Tibial artery (tissue), 4 donors: ENCODE data around the gene PTH2.

Source experiments
- DNase-seq, 2 donors: peaks; one replicate each; pipeline ENCODE4 v3.0.0-alpha.2; 2019
- H3K27ac ChIP-seq, 2 donors: fragments of 200-600 bp; sonication (generic) in 1 of 2; 1 replicate in 1 of 2; 2 replicates in 1 of 2; pipeline ENCODE4 v1.5.1; 2018 to 2019; ENCODE audit warnings: mild to moderate bottlenecking in 1 of 2
- H3K27me3 ChIP-seq, 2 donors: fragments of 200-600 bp; sonication (generic) in 1 of 2; one replicate each; pipeline versions ENCODE4 v1.5.1 to v1.6.0; 2016 to 2019
- H3K36me3 ChIP-seq, 3 donors: fragments of 200-600 bp; sonication (generic) in 2 of 3; one replicate each; pipeline ENCODE4 v1.5.1; 2016 to 2019; ENCODE audit warnings: mild to moderate bottlenecking in 2 of 3
- H3K4me1 ChIP-seq, 4 donors: fragments of 200-600 bp; sonication (generic) in 2 of 4; 1 replicate in 3 of 4; 2 replicates in 1 of 4; pipeline ENCODE4 v1.5.1; 2016 to 2019
- H3K4me3 ChIP-seq, 2 donors: fragments of 200-600 bp; sonication (generic) in 1 of 2; 1 replicate in 1 of 2; 2 replicates in 1 of 2; pipeline ENCODE4 v1.5.1; 2018 to 2019; ENCODE audit warnings: mild to moderate bottlenecking in 2 of 2
- H3K9me3 ChIP-seq, 3 donors: fragments of 200-600 bp; sonication (generic) in 1 of 3; one replicate each; pipeline ENCODE4 v1.5.1; 2016 to 2019
- CTCF ChIP-seq, 2 experiments: fragments of 200-600 bp in 1 of 2; fragments of 450-650 bp in 1 of 2; IDR thresholded peaks; one replicate each; pipeline ENCODE4 v1.5.1; 2017 to 2019; ENCODE audit warnings: antibody characterized with exemption in 2 of 2, mild to moderate bottlenecking in 1 of 2, moderate library complexity in 1 of 2
- intact Hi-C: fragments of 100-400 bp; cut with DNase I; formaldehyde crosslinking; loops from one replicate; pipeline ENCODE4 v1.15.0; 2023; ENCODE audit warnings: low total_unique reads

The PTH2 gene

GRCh38 chr19:49432141-49433073, 9.2 kb upstream of the PTH2 start:
- H3K4me3 ChIP-seq, result no peak overlapping the region
- peaks cover 0 to 26% (median 8%) of the 10 kb centered on the region in 4 donors for H3K4me1 ChIP-seq
- no peaks in the 10 kb centered on the region for H3K9me3 ChIP-seq
- DNase-seq, result no peak
- no peaks in the 10 kb centered on the region for H3K36me3 ChIP-seq
- intact Hi-C loops, result loop anchor here (5.0 kb wide), 1 partner anchor 35 kb away; no protein-coding TSS in a partner anchor
- no peak for TF ChIP-seq CTCF (IDR thresholded peaks at IDR 0.05)
- H3K27ac ChIP-seq, result no peak overlapping the region
- H3K27me3 ChIP-seq, result peaks cover 0 to 100% of the 10 kb centered on the region in 2 donors

GRCh38 chr19:49431330-49431749, 8.1 kb upstream of the PTH2 start:
- Histone ChIP-seq H3K4me3 (no peak overlapping the region), H3K27me3 (peaks cover 0 to 100% of the 10 kb centered on the region in 2 donors), H3K27ac (no peak overlapping the region), H3K36me3 (no peaks in the 10 kb centered on the region), H3K4me1 (peaks cover 0 to 24% (median 8%) of the 10 kb centered on the region in 4 donors), H3K9me3 (no peaks in the 10 kb centered on the region)
- DNase-seq, result no peak
- no peak for TF ChIP-seq CTCF (IDR thresholded peaks at IDR 0.05)
- intact Hi-C loops, result loop anchor here (5.0 kb wide), 1 partner anchor 34 kb away; no protein-coding TSS in a partner anchor

- H3K4me1 ChIP-seq, result peaks cover 0 to 22% (median 8%) of the 10 kb centered on the region in 4 donors
- no peak overlapping the region for H3K27ac ChIP-seq
- intact Hi-C loops, result loop anchor here (5.0 kb wide), 1 partner anchor 34 kb away; no protein-coding TSS in a partner anchor
- TF ChIP-seq CTCF (IDR thresholded peaks at IDR 0.05), result no peak
- H3K9me3 ChIP-seq, result no peaks in the 10 kb centered on the region
- no peak overlapping the region for H3K4me3 ChIP-seq
- no peak for DNase-seq
- no peaks in the 10 kb centered on the region for H3K36me3 ChIP-seq
- peaks cover 0 to 100% of the 10 kb centered on the region in 2 donors for H3K27me3 ChIP-seq
Observed at GRCh38 chr19:49430678-49431329, 7.6 kb upstream of the PTH2 start.

GRCh38 chr19:49430172-49430677, 7.0 kb upstream of the PTH2 start:
- Histone ChIP-seq H3K27me3 (peaks cover 0 to 100% of the 10 kb centered on the region in 2 donors), H3K9me3 (no peaks in the 10 kb centered on the region), H3K27ac (no peak overlapping the region), H3K4me1 (peaks cover 0 to 22% (median 8%) of the 10 kb centered on the region in 4 donors), H3K4me3 (no peak overlapping the region), H3K36me3 (no peaks in the 10 kb centered on the region)
- no peak for DNase-seq
- intact Hi-C loops, result loop anchor here (5.0 kb wide), 1 partner anchor 33 kb away; no protein-coding TSS in a partner anchor
- no peak for TF ChIP-seq CTCF (IDR thresholded peaks at IDR 0.05)

- no peak for TF ChIP-seq CTCF (IDR thresholded peaks at IDR 0.05)
- DNase-seq, result no peak
- intact Hi-C loops, result no loop called here
- Histone ChIP-seq H3K4me1 (peaks cover 0 to 22% (median 9%) of the 10 kb centered on the region in 4 donors), H3K9me3 (no peaks in the 10 kb centered on the region), H3K4me3 (no peak overlapping the region), H3K27me3 (peaks cover 0 to 100% of the 10 kb centered on the region in 2 donors), H3K27ac (no peak overlapping the region), H3K36me3 (no peaks in the 10 kb centered on the region)
Observed at GRCh38 chr19:49428547-49429451, 5.6 kb upstream of the PTH2 start.
